H9 (cell line): ENCODE measurements around the gene IL3. TPM values are rescaled to one million over a fixed set of nuclear protein-coding genes. Genes with fewer than 3 reads are reported as not detected.

Experiments used
- DNase-seq: peaks from one replicate; pipeline ENCODE4 v3.0.0-alpha.2; 2017
- H2AFZ ChIP-seq: one replicate; pipeline ENCODE4 v1.6.1; 2013; ENCODE audit warnings: mild to moderate bottlenecking, low read length, control low read depth, moderate library complexity
- H2AK5ac ChIP-seq: 2 replicates; pipeline ENCODE4 v1.6.1; 2013; ENCODE audit warnings: low read length, control low read depth, mixed read lengths; ENCODE audit not compliant: insufficient read length
- H2BK120ac ChIP-seq: one replicate; pipeline ENCODE4 v1.6.1; 2013; ENCODE audit warnings: low read depth, mild to moderate bottlenecking, low read length, control low read depth, inconsistent platforms; ENCODE audit not compliant: poor library complexity, severe bottlenecking
- H2BK12ac ChIP-seq: 2 replicates; pipeline ENCODE4 v1.6.1; 2013; ENCODE audit warnings: low read length, control low read depth, mixed read lengths, low read depth; ENCODE audit not compliant: insufficient read length
- H2BK15ac ChIP-seq: 2 replicates; pipeline ENCODE4 v1.6.1; 2013; ENCODE audit warnings: low read depth, low read length, control low read depth
- H2BK20ac ChIP-seq: one replicate; pipeline ENCODE4 v1.6.1; 2013; ENCODE audit warnings: low read depth, mild to moderate bottlenecking, low read length, control low read depth, inconsistent platforms; ENCODE audit not compliant: poor library complexity, severe bottlenecking
- H2BK5ac ChIP-seq: 2 replicates; pipeline ENCODE4 v1.6.1; 2013; ENCODE audit warnings: low read length, control low read depth, mixed read lengths; ENCODE audit not compliant: insufficient read length
- H3K14ac ChIP-seq: 2 replicates; pipeline ENCODE4 v1.6.1; 2013; ENCODE audit warnings: low read length, control low read depth; ENCODE audit not compliant: insufficient read depth
- H3K18ac ChIP-seq: 2 replicates; pipeline ENCODE4 v1.6.1; 2013; ENCODE audit warnings: low read depth, mild to moderate bottlenecking, mixed read lengths, low read length, control low read depth; ENCODE audit not compliant: insufficient read length
- H3K23ac ChIP-seq: 2 replicates; pipeline ENCODE4 v1.6.1; 2013; ENCODE audit warnings: low read length, control low read depth, mixed read lengths, low read depth; ENCODE audit not compliant: insufficient read length
- H3K23me2 ChIP-seq: 2 replicates; pipeline ENCODE4 v1.6.1; 2013; ENCODE audit warnings: low read depth, mild to moderate bottlenecking, mixed read lengths, low read length, control low read depth; ENCODE audit not compliant: insufficient read length, poor library complexity, severe bottlenecking
- H3K27ac ChIP-seq: 2 replicates; pipeline ENCODE4 v1.5.1; 2013; ENCODE audit warnings: low read length, control low read depth, mixed read lengths, low read depth; ENCODE audit not compliant: insufficient read length
- H3K27me3 ChIP-seq: 2 replicates; pipeline ENCODE4 v1.6.1; 2013; ENCODE audit warnings: low read length, control low read depth, inconsistent platforms; ENCODE audit not compliant: insufficient read depth
- H3K4ac ChIP-seq: 2 replicates; pipeline ENCODE4 v1.6.1; 2013; ENCODE audit warnings: low read depth, mild to moderate bottlenecking, control low read depth, inconsistent platforms, low read length, moderate library complexity
- H3K4me1 ChIP-seq: 2 replicates; pipeline ENCODE4 v1.6.1; 2013; ENCODE audit warnings: low read length, control low read depth, inconsistent platforms; ENCODE audit not compliant: insufficient read depth
- H3K4me2 ChIP-seq: 2 replicates; pipeline ENCODE4 v1.6.1; 2013; ENCODE audit warnings: low read length, control low read depth, mixed read lengths; ENCODE audit not compliant: insufficient read length, insufficient read depth
- H3K56ac ChIP-seq: 2 replicates; pipeline ENCODE4 v1.6.1; 2013; ENCODE audit warnings: low read depth, mild to moderate bottlenecking, mixed read lengths, low read length, control low read depth; ENCODE audit not compliant: insufficient read length
- H3K79me1 ChIP-seq: 2 replicates; pipeline ENCODE4 v1.6.1; 2013; ENCODE audit warnings: low read depth, mild to moderate bottlenecking, moderate library complexity, low read length, control low read depth, inconsistent platforms; ENCODE audit not compliant: insufficient read depth, poor library complexity, severe bottlenecking
- H3K79me2 ChIP-seq: 2 replicates; pipeline ENCODE4 v1.6.1; 2013; ENCODE audit warnings: low read length, control low read depth, inconsistent platforms; ENCODE audit not compliant: insufficient read depth
- H3K9ac ChIP-seq: 2 replicates; pipeline ENCODE4 v1.6.1; 2013; ENCODE audit warnings: low read length, control low read depth, mixed read lengths; ENCODE audit not compliant: insufficient read length; ENCODE audit errors: extremely low read depth
- H3K9me3 ChIP-seq: one replicate; pipeline ENCODE4 v1.6.1; 2013; ENCODE audit warnings: low read depth, low read length, inconsistent platforms; ENCODE audit not compliant: control insufficient read depth
- H3T11ph ChIP-seq: one replicate; pipeline ENCODE4 v1.6.1; 2013; ENCODE audit warnings: mild to moderate bottlenecking, low read length, control low read depth, inconsistent platforms
- H4K20me1 ChIP-seq: one replicate; pipeline ENCODE4 v1.6.1; 2013; ENCODE audit not compliant: control insufficient read depth, insufficient read length, insufficient read depth
- H4K5ac ChIP-seq: 2 replicates; pipeline ENCODE4 v1.6.1; 2013; ENCODE audit warnings: low read depth, mild to moderate bottlenecking, mixed read lengths, low read length, control low read depth; ENCODE audit not compliant: insufficient read length
- H4K8ac ChIP-seq: replicated peaks from 2 replicates; pipeline ENCODE4 v1.6.1; 2013; ENCODE audit warnings: low read length, control low read depth, mixed read lengths, low read depth; ENCODE audit not compliant: insufficient read length
- H4K91ac ChIP-seq: 2 replicates; pipeline ENCODE4 v1.6.1; 2013; ENCODE audit warnings: low read depth, mild to moderate bottlenecking, moderate library complexity, mixed read lengths, low read length, control low read depth; ENCODE audit not compliant: insufficient read length
- H3K27ac Mint-ChIP-seq, 3 experiments: 2 replicates in 2 of 3; 3 replicates in 1 of 3; pipeline ENCODE4 v1.8.0; 2020 to 2021; ENCODE audit warnings: mixed read lengths in 3 of 3, mild to moderate bottlenecking in 1 of 3, moderate library complexity in 1 of 3
- H3K27me3 Mint-ChIP-seq: 2 replicates; pipeline ENCODE4 v1.8.0; 2021; ENCODE audit warnings: low read depth, mild to moderate bottlenecking, moderate library complexity, mixed read lengths
- H3K36me3 Mint-ChIP-seq, 3 experiments: 2 replicates in 2 of 3; 3 replicates in 1 of 3; pipeline ENCODE4 v1.8.0; 2020 to 2021; ENCODE audit warnings: low read depth in 3 of 3, mixed read lengths in 3 of 3; ENCODE audit not compliant: insufficient read depth in 1 of 3
- H3K4me1 Mint-ChIP-seq, 2 experiments: 2 replicates each; pipeline ENCODE4 v1.8.0; 2020; ENCODE audit warnings: mixed read lengths in 2 of 2
- H3K4me3 Mint-ChIP-seq, 2 experiments: 2 replicates in 1 of 2; 3 replicates in 1 of 2; pipeline ENCODE4 v1.8.0; 2020 to 2021; ENCODE audit warnings: mild to moderate bottlenecking in 2 of 2, mixed read lengths in 2 of 2, moderate library complexity in 1 of 2
- H3K9me3 Mint-ChIP-seq, 2 experiments: 2 replicates in 1 of 2; 3 replicates in 1 of 2; pipeline ENCODE4 v1.8.0; 2020; ENCODE audit warnings: mild to moderate bottlenecking in 2 of 2, mixed read lengths in 2 of 2, moderate library complexity in 1 of 2
- WGBS: extraction: QIAGEN DNeasy Blood & Tissue Kit; methylation state at CpG from one replicate; pipeline ENCODE4 v1.1.7; 2013; ENCODE audit warnings: missing lambda C conversion rate, low lambda C conversion rate, mixed read lengths; ENCODE audit not compliant: insufficient read length; ENCODE audit errors: extremely low coverage; 5-methylcytosine and 5-hydroxymethylcytosine counted together
- total RNA-seq: library from RNA; stranded (reverse); gene quantifications from 2 replicates; pipeline ENCODE4 v1.2.1, GENCODE V29; 2021
- TF ChIP-seq, protein P1 (sequence below): fragments of 200-600 bp; sonication (generic); conservative IDR thresholded peaks from 3 replicates; pipeline ENCODE4 v1.8.0; 2021; ENCODE audit warnings: antibody characterized with exemption, mild to moderate bottlenecking

IL3 gene
- total RNA-seq, 1 experiment from 2014 or later: not detected

DNA sequence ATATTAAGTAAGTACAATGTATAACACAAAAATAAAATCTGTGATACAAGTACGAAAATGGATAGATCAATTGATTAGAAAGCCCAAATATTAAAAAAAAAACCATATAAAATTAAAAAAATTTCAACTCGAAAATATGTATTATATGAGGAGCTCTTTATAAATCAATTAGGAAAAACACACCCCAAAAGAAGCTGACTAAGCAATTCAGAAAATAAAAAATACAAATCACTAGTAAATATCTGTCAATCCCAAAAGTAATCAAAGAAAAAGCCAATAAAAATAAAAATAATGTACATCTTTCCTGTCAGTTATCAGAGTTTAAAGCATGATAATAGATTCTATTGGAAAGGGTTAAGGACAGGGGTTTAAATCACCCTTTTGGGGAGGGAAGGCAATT lies 38.8 kb upstream of the IL3 start:
- no peak overlapping the region for H3T11ph ChIP-seq
- H3K4me1 Mint-ChIP-seq: peaks cover 0 to 6% of the 10 kb centered on the region in 2 experiments; a peak in 2 of 4 replicates
- H2BK12ac ChIP-seq: no peak overlapping the region
- H3K56ac ChIP-seq: no peak overlapping the region
- H4K20me1 ChIP-seq: no peaks in the 10 kb centered on the region
- H2AK5ac ChIP-seq: no peak overlapping the region
- no peak overlapping the region for H3K14ac ChIP-seq
- DNase-seq: no peak
- no peak overlapping the region for H2BK15ac ChIP-seq
- H3K36me3 Mint-ChIP-seq: no peaks in the 10 kb centered on the region
- H3K27ac Mint-ChIP-seq: no peak overlapping the region
- H3K27me3 Mint-ChIP-seq: peaks cover 4% of the 10 kb centered on the region; the same call in 1 of the 2 replicates
- H3K18ac ChIP-seq: no peak overlapping the region
- H3K23me2 ChIP-seq: no peaks in the 10 kb centered on the region
- H4K91ac ChIP-seq: no peak overlapping the region
- no peak overlapping the region for H3K27ac ChIP-seq
- H3K4me2 ChIP-seq: no peak overlapping the region
- no peak overlapping the region for H3K9ac ChIP-seq
- no peak overlapping the region for H2BK20ac ChIP-seq
- no CpG with 5 or more reads among the region's 2 CpGs for whole genome bisulfite sequencing
- no peaks in the 10 kb centered on the region for H3K9me3 Mint-ChIP-seq
- H3K79me2 ChIP-seq: no peaks in the 10 kb centered on the region
- H4K5ac ChIP-seq: no peak overlapping the region
- H2BK5ac ChIP-seq: no peak overlapping the region
- no peaks in the 10 kb centered on the region for H3K27me3 ChIP-seq
- H2AFZ ChIP-seq: no peak overlapping the region
- H3K4me1 ChIP-seq: no peaks in the 10 kb centered on the region
- H3K4me3 Mint-ChIP-seq: no peak overlapping the region
- H4K8ac ChIP-seq: no peak overlapping the region
- H3K4ac ChIP-seq: no peak overlapping the region
- no peak overlapping the region for H2BK120ac ChIP-seq
- H3K79me1 ChIP-seq: no peaks in the 10 kb centered on the region
- no peak overlapping the region for H3K23ac ChIP-seq
- TF ChIP-seq, protein P1, sequence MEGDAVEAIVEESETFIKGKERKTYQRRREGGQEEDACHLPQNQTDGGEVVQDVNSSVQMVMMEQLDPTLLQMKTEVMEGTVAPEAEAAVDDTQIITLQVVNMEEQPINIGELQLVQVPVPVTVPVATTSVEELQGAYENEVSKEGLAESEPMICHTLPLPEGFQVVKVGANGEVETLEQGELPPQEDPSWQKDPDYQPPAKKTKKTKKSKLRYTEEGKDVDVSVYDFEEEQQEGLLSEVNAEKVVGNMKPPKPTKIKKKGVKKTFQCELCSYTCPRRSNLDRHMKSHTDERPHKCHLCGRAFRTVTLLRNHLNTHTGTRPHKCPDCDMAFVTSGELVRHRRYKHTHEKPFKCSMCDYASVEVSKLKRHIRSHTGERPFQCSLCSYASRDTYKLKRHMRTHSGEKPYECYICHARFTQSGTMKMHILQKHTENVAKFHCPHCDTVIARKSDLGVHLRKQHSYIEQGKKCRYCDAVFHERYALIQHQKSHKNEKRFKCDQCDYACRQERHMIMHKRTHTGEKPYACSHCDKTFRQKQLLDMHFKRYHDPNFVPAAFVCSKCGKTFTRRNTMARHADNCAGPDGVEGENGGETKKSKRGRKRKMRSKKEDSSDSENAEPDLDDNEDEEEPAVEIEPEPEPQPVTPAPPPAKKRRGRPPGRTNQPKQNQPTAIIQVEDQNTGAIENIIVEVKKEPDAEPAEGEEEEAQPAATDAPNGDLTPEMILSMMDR: no peak
- no peaks in the 10 kb centered on the region for H3K9me3 ChIP-seq
